Small intestine (tissue), 7 donors: ENCODE results near the gene KIDINS220. TPM values are rescaled to one million over a fixed set of nuclear protein-coding genes. Genes with fewer than 3 reads are reported as not detected.
"Not testable (repeated sequence)": the region's sequence is repeated elsewhere in the genome, so short reads cannot be mapped to it uniquely, and the experiment has no call there.

ENCODE experiments used
- DNase-seq, 2 donors: peaks; one replicate each; pipeline versions ENCODE4 v3.0.0 to v3.0.0-alpha.2; 2013
- FAIRE-seq: peaks from 2 replicates; lab custom pipeline; 2012; peaks lifted over from hg19 to GRCh38; lab: Jason Lieb, UNC
- H3K27ac ChIP-seq, 3 donors: one replicate each; pipeline ENCODE4 v1.5.1; 2013; ENCODE audit warnings: low read length in 2 of 3, mild to moderate bottlenecking in 2 of 3, control low read depth in 1 of 3, inconsistent platforms in 1 of 3, low read depth in 1 of 3, moderate library complexity in 1 of 3
- H3K27me3 ChIP-seq, 3 donors: one replicate each; pipeline ENCODE4 v1.6.1; 2013; ENCODE audit warnings: low read length in 3 of 3, inconsistent platforms in 1 of 3; ENCODE audit not compliant: control insufficient read depth in 3 of 3, insufficient read depth in 3 of 3
- H3K36me3 ChIP-seq, 3 donors: one replicate each; pipeline ENCODE4 v1.6.1; 2013; ENCODE audit warnings: low read length in 3 of 3, inconsistent platforms in 1 of 3, low read depth in 1 of 3, mild to moderate bottlenecking in 1 of 3, moderate library complexity in 1 of 3; ENCODE audit not compliant: control insufficient read depth in 3 of 3, insufficient read depth in 2 of 3
- H3K4me1 ChIP-seq, 3 donors: one replicate each; pipeline ENCODE4 v1.6.1; 2013; ENCODE audit warnings: low read length in 2 of 3, inconsistent platforms in 1 of 3, low read depth in 1 of 3, mild to moderate bottlenecking in 1 of 3, moderate library complexity in 1 of 3; ENCODE audit not compliant: control insufficient read depth in 3 of 3, insufficient read depth in 2 of 3
- H3K4me3 ChIP-seq, 3 donors: one replicate each; pipeline ENCODE4 v1.5.1; 2013; ENCODE audit warnings: low read length in 3 of 3, control low read depth in 1 of 3, inconsistent platforms in 1 of 3, low read depth in 1 of 3, mild to moderate bottlenecking in 1 of 3, moderate library complexity in 1 of 3
- H3K9me3 ChIP-seq, 2 donors: one replicate each; pipeline ENCODE4 v1.6.1; 2013; ENCODE audit warnings: low read depth in 1 of 2, low read length in 1 of 2; ENCODE audit not compliant: control insufficient read depth in 2 of 2, insufficient read depth in 1 of 2
- WGBS, 3 donors: extraction: QIAGEN DNeasy Blood & Tissue Kit; methylation state at CpG; one replicate each; pipeline ENCODE4 v1.1.7; 2013; 5-methylcytosine and 5-hydroxymethylcytosine counted together
- polyA plus RNA-seq, 4 donors: library from polyadenylated mRNA; stranded (reverse) in 3 of 4; unstranded in 1 of 4; fragments of 200-250 nt in 3 of 4; fragments of 120-200 nt in 1 of 4; gene quantifications; one replicate each; pipeline versions ENCODE4 v1.2.1 to v1.2.3, GENCODE V29; 2013
- donor health status: healthy with polysubstance abuse.
- donor health status: control.
- donor health status: control.
- donor health status: Bipolar disorder and iron deficiency.
- donor health status: healthy.

KIDINS220 gene
- polyA plus RNA-seq, 4 donors, result 4.6 to 41.1 (median 11.1) TPM

GRCh38 chr2:8752385-8752784 is 85.0 kb downstream of the KIDINS220 start:
- H3K27me3 ChIP-seq, result no peaks in the 10 kb centered on the region
- H3K9me3 ChIP-seq, result peaks cover 0 to 4% of the 10 kb centered on the region in 2 donors
- DNase-seq, result no peak
- FAIRE-seq, result no peak
- H3K27ac ChIP-seq, result no peak overlapping the region
- H3K36me3 ChIP-seq, result peaks cover 5 to 10% (median 7%) of the 10 kb centered on the region in 3 donors
- 91 to 98% (median 96%) methylated on average over 4 of the region's 4 CpGs for WGBS, 3 donors
- no peak overlapping the region for H3K4me3 ChIP-seq
- no peaks in the 10 kb centered on the region for H3K4me1 ChIP-seq

GRCh38 chr2:8750221-8750620 is 87.2 kb downstream of the KIDINS220 start:
- 94 to 99% (median 95%) methylated on average over 7 of the region's 7 CpGs for WGBS, 3 donors
- Histone ChIP-seq H3K9me3 (no peaks in the 10 kb centered on the region), H3K4me1 (no peaks in the 10 kb centered on the region), H3K4me3 (no peak overlapping the region), H3K36me3 (peaks cover 5 to 16% (median 8%) of the 10 kb centered on the region in 3 donors), H3K27ac (no peak overlapping the region), H3K27me3 (no peaks in the 10 kb centered on the region)
- FAIRE-seq (no peak), DNase-seq (no peak)

- Histone ChIP-seq H3K27ac (no peak overlapping the region), H3K4me1 (peaks cover 0 to 3% (median 0%) of the 10 kb centered on the region in 3 donors), H3K27me3 (no peaks in the 10 kb centered on the region), H3K4me3 (no peak overlapping the region), H3K36me3 (peaks cover 6 to 21% (median 10%) of the 10 kb centered on the region in 3 donors), H3K9me3 (no peaks in the 10 kb centered on the region)
- no peak for DNase-seq
- no peak for FAIRE-seq
- 96 to 99% (median 97%) methylated on average over 6 of the region's 6 CpGs for WGBS, 3 donors
These were observed 94.2 kb downstream of the KIDINS220 start for GRCh38 chr2:8743261-8743660.

- peaks cover 5 to 26% (median 8%) of the 10 kb centered on the region in 3 donors for H3K36me3 ChIP-seq
- no peak overlapping the region for H3K4me3 ChIP-seq
- H3K27ac ChIP-seq, result no peak overlapping the region
- H3K4me1 ChIP-seq, result peaks cover 0 to 3% (median 0%) of the 10 kb centered on the region in 3 donors
- FAIRE-seq, result no peak
- H3K9me3 ChIP-seq, result no peaks in the 10 kb centered on the region
- DNase-seq, result no peak
- 94 to 98% (median 96%) methylated on average over 4 of the region's 4 CpGs for WGBS, 3 donors
- H3K27me3 ChIP-seq, result no peaks in the 10 kb centered on the region
These were observed 97.3 kb downstream of the KIDINS220 start for GRCh38 chr2:8740136-8740535.

- DNase-seq (no peak), FAIRE-seq (no peak)
- Histone ChIP-seq H3K36me3 (peaks cover 8 to 38% (median 12%) of the 10 kb centered on the region in 3 donors), H3K4me3 (no peak overlapping the region), H3K27ac (no peak overlapping the region), H3K9me3 (no peaks in the 10 kb centered on the region), H3K4me1 (no peaks in the 10 kb centered on the region), H3K27me3 (no peaks in the 10 kb centered on the region)
- 89 to 95% (median 90%) methylated on average over 2 of the region's 2 CpGs for WGBS, 3 donors
These were observed 99.7 kb downstream of the KIDINS220 start for GRCh38 chr2:8737571-8738175.

GRCh38 chr2:8732601-8733000 is 104.8 kb downstream of the KIDINS220 start:
- Histone ChIP-seq H3K27me3 (no peaks in the 10 kb centered on the region), H3K36me3 (peaks cover 16 to 57% (median 20%) of the 10 kb centered on the region in 3 donors), H3K9me3 (no peaks in the 10 kb centered on the region), H3K27ac (no peak overlapping the region), H3K4me1 (no peaks in the 10 kb centered on the region), H3K4me3 (no peak overlapping the region)
- WGBS, 3 donors, result 96 to 97% (median 97%) methylated on average over 10 of the region's 10 CpGs
- DNase-seq (no peak), FAIRE-seq (no peak)

GRCh38 chr2:8729939-8730338 is 107.5 kb downstream of the KIDINS220 start:
- Histone ChIP-seq H3K27me3 (no peaks in the 10 kb centered on the region), H3K27ac (peak overlapping the region in 1 of 3 donors; percentile 9), H3K4me3 (no peak overlapping the region), H3K9me3 (no peaks in the 10 kb centered on the region), H3K4me1 (no peaks in the 10 kb centered on the region), H3K36me3 (peaks cover 13 to 48% (median 18%) of the 10 kb centered on the region in 3 donors)
- no peak for FAIRE-seq
- WGBS, 3 donors, result 81 to 86% (median 85%) methylated on average over 9 of the region's 9 CpGs
- peak in 1 of 2 donors; percentile 29 for DNase-seq

- H3K36me3 ChIP-seq, result peaks cover 13 to 46% (median 17%) of the 10 kb centered on the region in 3 donors
- not testable (repeated sequence) for FAIRE-seq, H3K27ac ChIP-seq, H3K27me3 ChIP-seq, H3K4me3 ChIP-seq, H3K9me3 ChIP-seq, DNase-seq, H3K4me1 ChIP-seq
- 82 to 84% (median 83%) methylated on average over 5 of the region's 5 CpGs for WGBS, 3 donors
These were observed 108.3 kb downstream of the KIDINS220 start for GRCh38 chr2:8729101-8729500.
